HG03521 (cell line): ENCODE results near the gene KCNQ5.

Experiments used
- ATAC-seq: cut with Tn5 transposase; IDR thresholded peaks from one replicate; pipeline ENCODE4 v1.9.1; 2021; ENCODE audit warnings: mild to moderate bottlenecking, moderate library complexity; ENCODE audit not compliant: unreplicated experiment

KCNQ5 gene

DNA sequence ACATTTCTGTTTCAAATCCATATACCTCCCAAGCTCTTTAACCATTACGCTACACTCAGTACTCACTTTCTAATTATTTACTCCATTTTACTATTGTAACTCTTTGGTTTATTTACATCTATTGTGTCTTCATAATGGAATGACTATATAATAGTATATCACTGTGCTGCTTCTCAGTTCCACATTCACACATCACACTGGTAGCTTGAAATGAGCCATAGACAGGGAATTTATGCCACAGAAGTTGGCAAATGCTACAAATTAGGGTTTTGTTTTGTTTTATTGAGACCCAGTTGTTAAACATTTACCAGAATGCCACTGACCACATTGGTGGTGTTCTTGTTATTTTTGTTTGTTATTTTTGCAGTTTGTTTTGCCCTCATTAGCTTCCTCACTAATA lies 213.9 kb downstream of the KCNQ5 start:
- ATAC-seq = no peak

DNA sequence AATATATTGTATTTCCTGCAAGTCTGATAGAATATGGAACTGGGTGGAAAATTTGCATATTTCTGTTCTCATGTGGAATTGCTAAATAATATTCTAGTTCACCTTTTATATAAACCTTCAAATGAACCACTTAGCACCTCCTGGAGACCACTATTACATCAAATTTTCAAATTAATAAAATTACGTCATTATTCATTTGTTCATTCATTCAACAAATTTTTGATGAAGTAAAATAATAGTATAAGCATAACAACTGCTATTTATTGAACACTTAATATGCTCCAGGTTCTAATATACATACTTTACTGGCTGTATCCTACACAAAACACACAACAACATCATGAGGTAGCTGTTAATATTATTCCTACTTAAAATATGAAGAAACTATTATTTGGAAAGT lies 215.1 kb downstream of the KCNQ5 start:
- ATAC-seq = no peak

DNA sequence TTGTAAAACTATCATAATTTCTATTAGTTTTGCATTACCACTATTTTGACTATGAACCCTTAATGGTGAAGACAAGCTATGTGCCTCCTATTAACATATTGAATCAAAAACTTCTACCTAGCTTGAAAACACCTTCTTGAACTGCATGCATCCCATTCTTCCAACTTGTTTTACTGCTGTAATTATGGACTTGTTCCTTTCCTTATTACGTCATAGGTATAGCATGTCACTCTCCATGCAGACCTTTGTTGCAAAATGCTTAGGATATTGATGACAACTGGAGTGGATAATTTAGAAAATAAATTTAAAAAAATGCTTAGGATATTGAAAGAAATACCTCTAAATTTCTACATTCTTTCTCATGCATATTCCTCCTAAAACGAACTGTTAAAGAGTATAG lies 219.3 kb downstream of the KCNQ5 start:
- no peak for ATAC-seq

DNA sequence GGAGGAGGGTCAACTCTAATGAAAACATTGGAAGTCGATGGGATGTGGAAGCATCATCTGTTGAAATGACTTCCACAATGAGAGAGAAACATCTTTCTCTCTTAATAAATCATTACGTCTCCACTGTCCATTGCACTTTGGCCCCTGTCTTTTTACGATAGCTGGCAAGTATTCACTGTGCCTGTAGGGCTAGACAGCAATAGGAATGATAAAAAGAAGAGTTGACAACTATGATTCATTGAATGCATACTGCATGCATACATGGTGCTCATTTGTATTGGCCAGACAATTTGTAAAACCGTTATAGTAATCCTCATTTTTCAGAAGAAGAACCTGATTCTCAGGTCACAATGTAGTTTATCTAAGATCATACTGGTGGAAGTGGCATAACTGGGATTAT lies 220.3 kb downstream of the KCNQ5 start:
- ATAC-seq = no peak

DNA sequence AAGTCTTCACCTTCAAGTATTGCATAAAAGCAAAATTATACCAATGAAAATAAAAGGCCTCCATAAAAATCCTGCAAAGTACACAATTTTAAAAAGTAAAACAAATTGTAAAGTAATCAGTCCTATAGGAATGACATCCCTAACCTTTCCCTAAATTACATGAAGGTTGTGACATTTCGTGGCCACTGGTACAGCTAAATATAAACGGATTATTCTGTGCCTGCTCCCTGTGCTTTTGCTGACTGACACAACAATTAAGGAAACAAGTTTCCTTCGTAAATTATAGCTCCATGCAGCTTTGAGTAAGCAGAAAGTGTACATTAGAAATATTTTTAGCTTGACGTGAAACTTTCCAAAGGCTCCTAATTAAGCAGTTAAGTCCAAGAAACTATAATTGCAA lies 222.8 kb downstream of the KCNQ5 start:
- ATAC-seq = no peak

DNA sequence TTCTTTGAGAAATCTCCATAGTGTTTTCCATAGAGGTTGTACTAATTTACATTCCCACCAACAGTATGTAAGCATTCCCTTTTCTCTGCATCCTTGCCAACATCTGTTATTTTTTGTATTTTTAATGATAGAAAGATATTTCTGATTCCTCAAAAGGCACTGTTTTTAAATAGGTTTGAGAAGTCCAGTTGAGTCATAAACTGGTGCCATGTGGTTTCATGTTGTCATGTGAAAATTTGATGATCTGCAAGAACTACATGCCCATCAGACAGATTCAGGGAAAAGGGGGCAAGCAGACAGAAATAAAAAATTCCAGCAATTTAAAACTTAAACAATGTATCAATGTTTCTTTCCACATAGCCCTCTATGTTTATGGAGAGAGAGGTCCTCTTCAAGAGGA lies 227.5 kb downstream of the KCNQ5 start:
- no peak for ATAC-seq

DNA sequence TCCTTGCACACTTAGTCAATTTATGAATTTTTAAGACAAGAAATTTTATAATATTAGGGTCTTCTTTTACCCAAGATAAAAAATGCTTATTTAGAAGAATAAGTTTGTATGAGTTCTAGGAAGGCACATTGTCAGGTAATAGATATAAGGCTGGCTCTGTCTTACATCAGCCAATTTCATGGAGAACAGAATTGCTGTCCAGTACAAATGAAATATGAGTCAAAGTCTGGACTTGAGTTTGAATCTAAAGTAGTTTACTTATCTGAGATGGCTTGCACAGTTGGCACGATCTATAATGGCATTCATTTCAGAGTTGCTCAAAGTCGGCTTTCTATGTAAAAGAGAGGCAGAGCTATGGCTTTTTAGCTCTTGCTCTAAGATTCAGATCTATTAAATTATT lies 228.2 kb downstream of the KCNQ5 start:
- no peak for ATAC-seq

DNA sequence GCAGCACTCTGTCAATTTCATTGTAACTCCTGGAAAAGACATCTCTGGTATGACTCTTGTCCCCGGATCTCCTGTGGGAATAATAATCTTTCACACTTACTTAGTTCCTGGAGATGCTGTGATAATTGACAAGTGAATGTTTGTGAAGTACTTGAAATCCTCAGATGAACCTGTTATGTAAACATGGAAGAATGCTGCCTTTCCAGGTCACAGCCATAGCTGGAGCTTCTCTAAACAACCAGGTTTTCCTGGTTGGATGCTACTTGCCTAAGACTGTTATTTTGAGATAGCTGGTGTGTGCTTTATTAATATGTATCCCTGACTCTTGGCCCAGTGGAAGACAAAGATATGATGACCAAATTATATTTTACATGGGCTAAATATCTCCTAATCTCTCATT lies 228.6 kb downstream of the KCNQ5 start:
- no peak for ATAC-seq

DNA sequence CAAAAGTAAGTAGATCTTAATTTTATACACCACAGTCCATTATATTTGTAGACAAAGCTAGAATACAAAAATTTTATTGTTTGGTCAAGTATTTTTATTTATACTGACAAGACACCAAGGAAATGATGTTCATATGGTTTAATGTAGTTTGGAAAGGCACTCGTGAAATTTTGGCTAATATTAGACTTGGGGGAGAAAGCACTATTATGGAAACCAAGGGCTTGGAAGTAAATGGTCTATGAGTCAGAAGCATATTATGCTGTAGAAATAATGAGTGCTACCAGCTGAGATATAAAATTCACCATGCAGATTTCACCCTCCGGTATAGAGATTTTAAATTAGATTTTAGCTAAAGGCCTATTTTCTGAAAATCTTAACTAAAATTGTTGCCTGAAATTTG lies 233.6 kb downstream of the KCNQ5 start:
- no peak for ATAC-seq

DNA sequence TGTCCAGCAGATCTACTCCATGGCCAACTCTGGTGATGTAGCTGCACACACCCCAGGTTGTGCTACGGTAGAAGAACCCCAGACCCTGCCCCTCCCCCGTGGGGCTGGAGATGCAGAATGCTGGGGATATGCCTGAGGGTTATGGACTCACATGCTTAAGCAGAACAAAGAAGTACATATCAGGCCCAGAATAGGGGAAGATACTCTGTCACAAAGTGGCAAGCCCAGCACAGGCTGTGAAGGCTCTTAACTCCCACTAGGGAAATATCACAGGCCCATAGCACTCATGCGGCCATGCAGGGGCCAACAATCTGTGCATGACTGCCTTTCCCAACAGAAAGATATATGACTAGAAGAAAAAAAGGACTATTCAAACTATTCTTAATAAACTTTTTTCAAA lies 234.9 kb downstream of the KCNQ5 start:
- no peak for ATAC-seq

DNA sequence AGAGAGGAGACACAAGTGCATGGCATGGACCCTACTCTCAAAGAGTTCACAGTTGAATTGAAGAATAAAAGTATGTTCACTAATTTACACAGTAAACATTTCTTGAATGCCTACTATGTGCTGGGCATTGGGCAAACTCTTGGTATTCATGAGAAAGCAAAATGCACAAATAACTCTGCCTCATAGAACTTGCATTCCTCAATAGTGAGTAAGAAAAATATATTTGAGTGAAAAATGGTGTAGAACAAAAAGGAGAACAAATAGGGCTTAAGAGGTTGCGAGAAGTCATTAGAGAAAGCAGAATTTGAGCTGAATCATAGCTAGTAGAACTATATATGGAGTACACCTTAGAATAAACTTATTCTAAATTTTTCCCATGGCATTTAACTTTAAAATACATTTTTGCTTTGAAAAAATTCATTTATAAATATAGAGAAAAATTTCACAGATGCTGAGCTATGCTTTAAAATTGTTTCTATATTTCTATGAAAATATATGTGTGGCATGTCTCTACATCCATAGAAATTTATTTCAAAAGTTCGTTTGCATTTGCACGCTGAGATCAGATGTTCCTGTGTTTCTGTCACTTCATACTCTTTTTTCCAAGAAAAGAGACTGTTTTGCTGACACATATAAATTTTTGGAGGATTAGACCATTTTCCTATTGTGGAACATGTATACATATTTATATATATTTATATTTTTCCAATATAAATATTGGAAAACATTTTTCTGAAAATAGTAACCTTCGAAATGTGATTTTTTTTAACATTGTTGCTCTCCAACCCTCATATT lies 236.1 kb downstream of the KCNQ5 start:
- ATAC-seq = no peak

DNA sequence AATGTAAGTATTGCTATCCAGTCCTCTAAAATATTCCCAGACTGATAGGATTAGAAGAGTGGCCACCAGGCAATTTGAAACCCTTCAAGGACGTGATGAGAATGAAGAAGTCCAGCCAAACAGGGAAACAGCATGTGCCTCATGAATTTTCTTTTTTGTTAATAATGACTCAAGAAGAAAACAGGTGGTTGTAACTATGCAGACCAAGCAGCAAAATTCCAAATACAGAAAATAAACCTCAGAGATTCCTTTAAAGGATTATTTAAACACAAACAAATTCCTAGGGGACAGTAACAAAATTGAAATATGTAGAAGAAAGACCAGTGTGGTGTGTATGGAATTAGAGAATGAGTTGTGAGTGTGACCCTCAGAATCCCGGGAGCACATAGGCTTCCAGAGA lies 239.2 kb downstream of the KCNQ5 start:
- no peak for ATAC-seq

DNA sequence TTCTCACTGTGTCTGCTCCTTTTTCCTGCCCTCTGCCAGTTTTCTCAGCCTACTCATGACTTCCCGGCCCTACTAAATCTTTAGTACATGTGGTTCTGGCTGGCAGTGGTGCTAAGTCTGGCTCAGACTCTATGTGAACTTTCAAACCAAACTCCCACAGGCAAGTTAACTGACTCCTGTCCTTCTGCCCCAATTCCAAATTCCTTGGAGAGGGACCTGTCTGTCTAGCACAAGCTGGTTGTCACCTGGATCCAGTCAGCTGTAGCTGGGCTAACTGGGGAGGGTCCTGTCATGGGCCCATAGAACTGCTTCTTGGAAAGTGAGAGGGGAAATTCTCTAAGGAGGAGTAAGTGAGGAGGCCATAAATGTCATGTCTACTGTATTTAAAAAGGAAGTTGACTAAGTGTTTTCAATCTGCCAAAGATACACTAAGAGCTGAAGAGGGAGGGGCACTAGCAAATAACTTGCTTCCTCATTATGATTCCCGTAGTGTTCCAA lies 240.1 kb downstream of the KCNQ5 start:
- no peak for ATAC-seq

DNA sequence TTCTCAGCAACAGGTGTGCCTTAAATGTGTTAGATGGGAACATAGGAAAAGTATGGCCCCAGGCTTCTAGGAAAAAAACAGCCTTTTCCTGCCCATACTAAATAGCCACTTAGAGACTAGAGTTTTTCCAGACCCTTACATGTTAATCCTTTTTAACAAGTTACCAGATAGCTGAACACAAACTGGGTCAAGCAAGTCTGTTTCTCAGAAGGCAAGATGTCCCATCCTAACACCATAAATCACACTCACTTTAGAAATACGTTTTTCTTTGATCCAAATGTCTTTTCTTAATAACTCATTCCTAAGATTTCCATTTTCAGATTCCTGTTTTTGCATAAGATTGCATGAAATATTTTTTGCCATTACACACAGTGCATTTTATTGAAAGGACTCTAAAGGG lies 241.3 kb downstream of the KCNQ5 start:
- ATAC-seq = no peak

DNA sequence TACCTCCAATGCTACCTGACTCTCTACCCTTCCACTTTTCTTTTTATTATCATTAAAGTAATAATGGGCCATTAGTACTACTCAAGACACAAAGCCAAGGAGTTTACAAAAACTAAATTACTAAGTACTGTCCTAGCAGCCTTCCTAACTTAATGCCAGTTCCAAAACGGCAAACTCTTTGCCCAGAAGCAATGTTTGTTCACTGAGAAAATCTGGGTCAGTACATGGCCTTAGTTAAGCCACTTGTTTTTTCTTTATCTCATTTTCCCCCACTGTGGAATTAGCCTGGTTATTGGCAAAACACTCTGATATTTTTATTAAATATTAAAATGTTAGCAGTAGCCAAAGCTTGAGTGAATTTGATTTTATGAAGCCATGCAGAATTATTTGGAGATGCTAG lies 242.4 kb downstream of the KCNQ5 start:
- ATAC-seq = no peak

DNA sequence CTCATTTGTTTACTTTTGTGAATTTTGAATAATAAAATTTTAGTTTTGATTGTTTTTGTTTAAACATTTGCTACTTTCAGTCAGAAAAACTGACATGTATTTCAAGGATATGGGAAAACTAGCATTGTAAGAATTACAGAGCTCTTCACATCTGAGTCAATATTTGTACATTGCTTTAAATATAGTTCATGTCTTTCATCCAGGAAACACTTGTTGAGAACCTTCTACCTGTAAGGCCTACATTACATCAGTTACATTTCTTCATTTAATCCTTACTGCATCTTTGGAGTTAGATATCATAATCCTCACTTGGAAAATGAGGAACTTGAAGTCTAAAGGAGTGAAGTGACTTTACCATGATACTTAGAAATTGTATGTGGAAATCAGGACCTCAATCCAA lies 242.9 kb downstream of the KCNQ5 start:
- ATAC-seq = no peak

DNA sequence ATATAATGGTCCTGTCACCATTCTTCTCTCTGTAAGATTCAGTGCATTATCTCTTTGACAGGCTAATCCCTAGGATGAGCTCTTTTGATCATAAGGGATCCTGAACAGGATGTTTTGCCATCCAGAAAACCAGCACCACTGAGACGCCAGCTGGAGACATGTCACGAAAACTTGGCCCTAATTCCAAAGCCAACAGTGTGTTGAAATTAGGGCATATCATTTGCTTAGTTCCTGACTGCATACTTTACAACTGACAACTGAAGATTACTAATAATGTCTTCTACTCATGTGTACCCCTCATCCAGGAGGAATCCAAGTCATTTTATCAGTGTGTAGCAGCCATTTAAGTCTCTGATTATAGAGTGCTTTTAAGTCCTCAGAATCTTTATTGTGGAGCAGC lies 243.6 kb downstream of the KCNQ5 start:
- no peak for ATAC-seq

DNA sequence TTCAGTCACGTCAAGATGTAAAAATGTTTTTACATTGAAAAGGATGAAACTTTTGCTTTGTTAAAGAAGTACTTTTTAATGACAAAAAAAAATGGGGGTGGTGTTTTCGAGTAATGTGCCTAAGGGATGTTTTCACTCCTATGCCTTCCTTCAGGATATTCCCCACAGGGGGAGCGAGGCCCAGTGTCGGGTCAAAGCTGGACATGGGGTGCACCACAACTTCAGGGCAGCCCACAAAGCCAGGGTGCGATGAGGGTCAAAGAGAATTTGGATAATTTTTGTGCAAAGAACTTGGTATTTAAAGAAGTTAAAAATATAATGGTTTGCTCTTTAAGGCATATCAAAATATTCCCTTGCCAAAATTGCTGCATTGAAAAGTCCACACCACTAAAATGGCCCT lies 247.8 kb downstream of the KCNQ5 start:
- ATAC-seq = no peak

DNA sequence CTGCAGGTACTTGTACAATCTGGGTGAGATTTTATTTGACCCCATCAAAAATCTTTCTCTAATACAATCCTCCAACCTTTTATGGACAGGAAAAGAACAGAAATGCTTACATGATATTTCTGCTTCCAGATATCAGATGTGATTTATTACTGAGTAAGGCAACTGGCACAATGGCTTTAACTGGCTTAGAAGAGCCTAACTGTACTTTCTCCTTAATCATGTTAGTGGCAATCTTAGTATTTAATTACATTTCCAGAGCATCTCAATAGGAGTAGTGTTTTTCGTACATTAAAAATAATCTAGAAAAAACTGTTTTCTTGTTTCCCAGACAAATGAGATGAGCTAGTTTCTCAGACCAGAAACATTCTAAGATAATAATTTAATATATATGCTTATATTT lies 251.6 kb downstream of the KCNQ5 start:
- ATAC-seq = no peak

DNA sequence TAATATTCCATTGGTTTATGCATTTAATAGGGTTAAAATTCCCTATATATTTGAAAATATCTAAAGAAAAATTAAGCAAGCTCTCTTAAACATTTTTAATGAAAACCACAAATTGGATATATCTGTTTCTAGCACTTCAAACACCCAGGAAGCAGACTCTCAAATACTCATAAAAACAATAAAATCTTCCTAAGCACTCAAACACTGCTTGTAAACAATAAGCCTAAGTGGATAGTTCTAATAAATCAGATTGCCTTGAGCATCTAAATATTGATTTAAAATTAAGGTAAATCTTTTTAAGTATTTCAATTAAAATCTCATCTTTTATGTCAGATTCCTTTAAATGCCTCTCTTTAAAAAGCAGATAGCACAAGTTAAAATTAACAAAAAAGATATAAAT lies 254.4 kb downstream of the KCNQ5 start:
- ATAC-seq = no peak

DNA sequence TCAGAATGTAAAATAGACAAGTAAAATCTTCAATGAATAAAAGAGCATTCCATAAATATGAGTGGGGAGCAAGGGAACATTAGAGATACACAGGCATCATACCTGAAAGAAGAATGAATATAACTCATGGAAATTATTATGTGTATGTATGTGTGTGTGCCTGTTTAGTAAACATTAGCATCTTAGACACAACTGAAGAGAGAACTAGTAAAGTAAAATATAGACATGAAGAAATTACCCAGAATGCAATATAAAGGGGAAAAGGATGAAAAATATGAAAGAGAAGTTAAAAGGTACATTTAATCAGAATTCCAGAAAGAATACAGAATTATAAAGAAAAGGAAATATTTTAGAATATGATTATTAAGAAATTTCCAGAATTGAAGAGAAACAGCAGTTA lies 264.3 kb downstream of the KCNQ5 start:
- ATAC-seq = no peak

DNA sequence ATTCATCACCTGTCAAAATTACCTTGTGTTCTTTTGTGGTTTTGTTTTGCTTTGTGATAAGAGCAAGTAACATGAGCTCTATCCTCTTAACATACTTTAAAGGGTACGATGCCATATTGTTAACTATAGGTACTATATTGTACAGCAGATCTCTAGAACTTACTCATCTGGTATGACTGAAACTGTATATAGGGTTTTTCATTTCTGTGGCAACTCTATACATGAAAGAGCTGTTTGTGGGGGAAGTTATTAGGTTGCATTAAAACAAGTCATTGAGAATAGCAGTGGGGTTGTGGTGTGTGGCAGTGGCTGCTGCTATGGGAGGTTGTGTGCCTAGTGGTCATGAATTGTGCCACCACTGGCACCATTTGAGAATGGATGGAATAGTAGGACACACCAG lies 268.4 kb downstream of the KCNQ5 start:
- ATAC-seq = no peak

DNA sequence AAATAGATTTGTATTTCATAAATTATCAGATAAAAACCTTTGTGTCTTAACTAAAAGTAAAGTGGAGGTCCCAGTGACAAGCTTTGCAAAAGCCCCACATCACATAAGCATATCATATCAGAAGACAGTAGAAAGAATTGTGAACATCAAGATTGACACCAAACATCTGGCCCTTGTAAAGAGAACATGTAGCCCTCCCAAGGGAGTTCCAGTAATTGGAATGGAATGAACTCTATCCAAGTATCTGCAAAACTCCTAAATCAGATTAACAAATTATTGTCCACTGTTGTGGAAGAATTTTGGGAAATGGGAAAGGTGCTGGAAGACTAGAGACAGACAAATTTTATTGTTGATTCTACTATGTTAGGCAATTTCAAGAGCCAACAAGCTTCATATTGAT lies 268.8 kb downstream of the KCNQ5 start:
- no peak for ATAC-seq
